IPS-11a (cell line): ENCODE data around the gene PTPN2.
"Not testable (repeated sequence)": the region's sequence is repeated elsewhere in the genome, so short reads cannot be mapped to it uniquely, and the experiment has no call there.

Experiments used
- H3K4me3 ChIP-seq: one replicate; pipeline ENCODE4 v1.5.1; 2013; ENCODE audit warnings: low read depth, low read length, control low read depth

PTPN2 gene

DNA sequence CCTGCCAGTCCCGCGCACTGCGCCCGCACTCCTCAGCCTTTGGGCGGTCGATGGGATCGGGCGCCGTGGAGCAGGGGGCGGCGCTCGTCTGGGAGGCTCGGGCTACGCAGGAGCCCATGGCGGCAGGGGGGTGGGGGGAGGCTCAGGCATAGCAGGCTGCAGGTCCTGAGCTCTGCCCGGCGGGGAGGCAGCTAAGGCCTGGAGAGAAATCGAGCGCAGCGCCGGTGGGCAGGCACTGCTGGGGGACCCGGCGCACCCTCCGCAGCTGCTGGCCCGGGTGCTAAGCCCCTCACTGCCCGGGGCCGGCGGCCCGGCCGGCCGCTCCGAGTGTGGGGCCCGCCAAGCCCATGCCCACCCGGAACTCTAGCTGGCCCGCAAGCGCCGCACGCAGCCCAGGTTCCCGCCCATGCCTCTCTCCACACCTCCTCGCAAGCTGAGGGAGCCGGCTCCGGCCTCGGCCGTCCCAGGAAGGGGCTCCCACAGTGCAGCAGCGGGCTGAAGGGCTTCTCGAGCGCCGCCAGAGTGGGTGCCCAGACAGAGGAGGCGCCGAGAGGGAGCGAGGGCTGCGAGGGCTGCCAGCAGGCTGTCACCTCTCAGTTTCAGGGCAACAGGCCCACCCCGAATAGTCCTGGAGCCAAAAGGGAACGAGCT, 107.1 kb downstream of the PTPN2 start:
- no peak overlapping the region for H3K4me3 ChIP-seq

- H3K4me3 ChIP-seq: not testable (repeated sequence)
Measured at GRCh38 chr18:12776415-12776814, 107.6 kb downstream of the PTPN2 start.

GRCh38 chr18:12774982-12775381, 109.1 kb downstream of the PTPN2 start:
- no peak overlapping the region for H3K4me3 ChIP-seq

GRCh38 chr18:12773369-12773768, 110.7 kb downstream of the PTPN2 start:
- H3K4me3 ChIP-seq: no peak overlapping the region

DNA sequence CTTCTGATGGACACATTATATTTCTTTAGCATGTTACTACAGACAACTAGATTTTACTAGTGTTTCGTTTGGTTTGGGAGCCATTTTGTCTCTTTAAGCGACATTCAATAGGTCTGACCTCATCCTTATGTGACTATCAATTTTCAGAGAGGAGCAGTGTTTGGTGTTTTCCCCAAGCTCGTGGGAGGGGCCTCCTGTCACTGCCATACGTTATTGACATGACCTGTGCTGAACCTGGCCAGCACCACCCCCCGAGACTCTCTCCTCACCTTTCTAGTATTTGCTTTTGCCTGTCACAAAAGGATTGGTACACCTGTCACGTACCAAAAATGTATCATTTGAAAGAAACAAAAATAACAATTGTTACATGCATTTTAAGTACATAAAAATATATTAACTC, 111.9 kb downstream of the PTPN2 start:
- H3K4me3 ChIP-seq: no peak overlapping the region

DNA sequence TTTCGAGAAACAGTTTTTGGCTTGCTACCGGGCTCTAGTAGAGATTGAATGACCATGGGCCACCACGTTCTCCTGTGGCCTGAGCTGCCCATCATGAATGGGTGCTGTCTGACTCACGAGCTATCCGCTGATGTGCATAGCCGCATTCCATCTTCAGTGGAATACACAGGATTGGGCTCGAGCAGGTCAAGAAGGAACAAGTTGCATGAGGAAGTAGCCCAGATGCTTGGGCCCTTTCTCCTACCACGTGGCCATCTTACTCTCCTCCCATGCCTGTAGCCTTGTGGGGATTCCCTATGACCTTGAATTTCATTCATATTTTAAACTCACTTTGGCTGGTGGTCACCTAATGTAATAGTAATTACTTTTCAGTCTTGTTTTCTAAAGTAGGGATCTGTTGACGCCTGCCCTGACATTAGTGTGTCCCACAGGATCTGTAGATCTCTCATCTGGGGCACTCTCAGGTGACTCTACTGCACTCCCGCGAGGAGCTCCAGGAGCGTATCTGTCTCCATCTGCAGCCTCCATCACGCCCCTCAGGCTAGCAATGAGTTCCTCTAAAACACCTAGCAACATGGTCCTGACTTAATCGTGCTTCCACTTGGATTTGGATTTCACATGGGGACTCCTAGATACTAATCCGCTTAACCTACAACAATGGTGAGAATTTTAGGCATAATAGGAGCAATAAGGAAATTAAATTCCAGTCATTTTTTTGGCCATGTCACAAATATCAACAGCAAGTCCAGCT, 113.4 kb downstream of the PTPN2 start:
- H3K4me3 ChIP-seq: no peak overlapping the region

DNA sequence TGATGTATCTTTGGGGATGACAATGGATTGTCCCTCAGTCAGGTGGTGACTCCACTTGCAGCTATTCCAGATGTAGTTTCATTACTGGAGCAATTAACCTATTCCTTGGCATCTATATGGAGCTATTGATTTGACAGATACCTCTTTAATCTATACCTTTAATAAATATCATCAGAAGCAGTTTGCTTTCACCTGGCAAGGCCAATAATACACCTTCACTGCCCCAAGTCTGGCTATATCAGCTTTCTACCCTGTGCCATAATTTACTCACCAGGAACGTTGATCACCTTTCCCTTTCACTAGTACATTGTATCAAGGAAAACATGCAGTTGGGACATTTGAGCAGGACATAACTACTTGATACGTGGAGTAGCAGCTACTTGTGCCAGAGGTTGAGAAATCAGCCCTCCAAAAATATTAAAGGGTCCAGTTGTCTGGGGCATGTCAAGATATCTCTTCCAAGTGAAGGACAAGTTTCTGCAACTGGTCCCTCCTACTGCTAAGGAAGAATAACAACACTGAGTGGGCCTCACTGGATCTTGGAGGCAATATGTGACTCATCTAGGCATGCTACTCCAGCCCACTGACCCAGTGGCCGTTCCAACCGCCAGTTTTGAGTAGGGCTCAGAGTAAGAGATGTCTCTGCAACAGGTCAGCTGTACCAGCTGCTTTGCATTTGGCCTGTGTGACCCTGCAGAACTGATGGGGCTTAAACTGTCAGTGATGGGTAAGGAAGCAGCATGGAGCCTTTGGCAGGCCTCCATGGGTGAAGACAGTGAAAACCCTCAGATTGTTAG, 114.2 kb downstream of the PTPN2 start:
- no peak overlapping the region for H3K4me3 ChIP-seq

- no peak overlapping the region for H3K4me3 ChIP-seq
Measured at GRCh38 chr18:12769136-12769535, 114.9 kb downstream of the PTPN2 start.

- no peak overlapping the region for H3K4me3 ChIP-seq
Measured at GRCh38 chr18:12768625-12769024, 115.4 kb downstream of the PTPN2 start.

- no peak overlapping the region for H3K4me3 ChIP-seq
Measured at GRCh38 chr18:12767580-12768155, 116.4 kb downstream of the PTPN2 start.

DNA sequence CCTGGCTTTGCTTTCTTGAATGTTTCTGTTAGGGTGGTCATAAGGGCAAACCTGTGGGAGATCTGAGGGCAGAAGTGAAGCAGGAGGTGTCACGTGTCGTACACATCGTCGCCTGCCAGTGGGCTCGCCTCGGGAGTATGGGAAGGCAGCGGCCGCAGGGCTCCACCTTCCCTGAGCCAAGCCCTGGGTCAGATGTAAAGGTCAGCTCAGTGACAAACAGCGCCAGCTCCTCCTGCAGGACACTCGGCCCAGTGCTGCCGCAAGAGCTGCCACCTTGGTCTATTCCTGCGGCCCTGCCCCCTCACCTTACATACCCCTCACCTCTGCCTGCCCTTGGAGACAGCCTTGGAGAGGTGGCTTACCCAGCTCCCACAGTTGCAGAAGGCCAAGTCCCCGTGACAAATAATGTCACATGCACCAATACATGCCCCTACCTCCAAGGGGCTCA, 117.0 kb downstream of the PTPN2 start:
- H3K4me3 ChIP-seq: no peak overlapping the region

- no peak overlapping the region for H3K4me3 ChIP-seq
Measured at GRCh38 chr18:12765586-12765985, 118.5 kb downstream of the PTPN2 start.

- no peak overlapping the region for H3K4me3 ChIP-seq
Measured at GRCh38 chr18:12765126-12765525, 118.9 kb downstream of the PTPN2 start.

DNA sequence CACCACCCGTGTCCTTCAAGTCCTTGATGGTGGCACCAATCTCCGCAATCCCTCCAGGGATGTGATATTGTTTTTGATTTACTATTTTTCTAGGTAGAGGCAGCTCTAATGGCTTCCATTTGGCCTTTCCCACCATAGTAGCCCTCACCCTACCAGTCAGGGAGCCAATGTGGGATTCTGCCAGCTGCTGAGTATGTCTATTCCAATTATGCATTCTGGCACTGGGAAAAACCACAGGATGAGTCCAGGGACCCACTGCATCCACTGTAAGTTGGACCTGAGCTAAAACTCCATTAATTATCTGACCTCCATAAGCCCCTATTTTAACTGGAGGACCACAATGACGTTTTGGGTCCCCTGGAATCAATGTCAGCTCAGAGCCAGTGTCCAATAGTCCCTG, 125.5 kb downstream of the PTPN2 start:
- not testable (repeated sequence) for H3K4me3 ChIP-seq

- not testable (repeated sequence) for H3K4me3 ChIP-seq
Measured at GRCh38 chr18:12756619-12757239, 127.3 kb downstream of the PTPN2 start.

DNA sequence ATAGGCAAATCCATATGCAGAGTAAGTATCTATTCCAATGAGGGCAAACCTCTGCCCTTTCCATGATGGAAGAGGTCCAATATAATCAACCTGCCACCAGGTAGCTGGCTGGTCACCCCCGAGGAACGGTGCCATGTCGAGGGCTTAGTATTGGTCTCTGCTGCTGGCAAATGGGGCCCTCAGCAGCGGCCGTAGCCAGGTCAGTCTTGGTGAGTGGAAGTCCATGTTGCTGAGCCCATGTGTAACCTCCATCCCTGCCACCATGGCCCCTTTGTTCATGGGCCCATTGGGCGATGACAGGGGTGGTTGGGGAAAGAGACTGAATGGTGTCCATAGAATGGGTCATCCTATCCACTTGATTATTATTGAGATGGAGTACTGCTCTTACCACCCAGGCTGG, 128.4 kb downstream of the PTPN2 start:
- not testable (repeated sequence) for H3K4me3 ChIP-seq

DNA sequence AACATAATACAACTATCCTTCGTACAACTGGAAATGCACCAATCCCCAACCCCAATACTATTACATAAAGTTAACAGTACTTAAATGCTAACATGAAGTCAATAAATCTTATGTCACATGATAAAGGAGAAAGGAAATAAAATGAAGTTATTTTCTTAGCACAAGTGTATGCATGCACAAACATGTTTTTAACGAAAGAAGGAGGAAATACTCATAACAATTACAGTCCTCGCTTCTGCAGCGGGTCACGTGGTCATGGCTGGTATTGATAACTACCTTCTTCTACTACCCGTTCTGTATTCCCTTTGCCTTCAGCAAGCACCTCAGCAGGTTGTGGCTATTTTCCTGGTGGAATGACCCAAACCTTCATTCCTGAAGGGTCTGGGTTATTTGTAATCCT, 129.5 kb downstream of the PTPN2 start:
- no peak overlapping the region for H3K4me3 ChIP-seq

- H3K4me3 ChIP-seq: no peak overlapping the region
Measured at GRCh38 chr18:12751891-12752290, 132.1 kb downstream of the PTPN2 start.

- H3K4me3 ChIP-seq: no peak overlapping the region
Measured at GRCh38 chr18:12751503-12751884, 132.5 kb downstream of the PTPN2 start.

GRCh38 chr18:12750715-12751502, 133.1 kb downstream of the PTPN2 start:
- no peak overlapping the region for H3K4me3 ChIP-seq
